Calu3 (cell line): ENCODE data around the gene OR5B21. TPM values are rescaled to one million over a fixed set of nuclear protein-coding genes. Genes with fewer than 3 reads are reported as not detected.

Experiments
- BruUV-seq: library from RNA; stranded (reverse); fragments of 400-500 nt; replicated peaks from 2 replicates; lab custom pipeline; 2021; lab: Mats Ljungman, UMichigan
- CTCF ChIA-PET: fragments of 300-600 bp; sonication (Branson Sonifier 250); formaldehyde crosslinking; loops from one replicate; lab custom pipeline; 2022; ENCODE audit warnings: antibody characterized with exemption; lab: Charles Lee
- DNase-seq: peaks from one replicate; pipeline ENCODE4 v3.0.0; 2022
- H3K27ac Mint-ChIP-seq: one replicate; pipeline ENCODE4 v1.8.0; 2022; ENCODE audit warnings: mixed read lengths; ENCODE audit not compliant: unreplicated experiment
- H3K27me3 Mint-ChIP-seq: one replicate; pipeline ENCODE4 v1.8.0; 2022; ENCODE audit warnings: mixed read lengths; ENCODE audit not compliant: unreplicated experiment
- H3K36me3 Mint-ChIP-seq: one replicate; pipeline ENCODE4 v1.8.0; 2022; ENCODE audit warnings: mild to moderate bottlenecking, moderate library complexity, mixed read lengths; ENCODE audit not compliant: insufficient read depth, unreplicated experiment
- H3K4me1 Mint-ChIP-seq: one replicate; pipeline ENCODE4 v1.8.0; 2022; ENCODE audit warnings: mild to moderate bottlenecking, low read depth, mixed read lengths; ENCODE audit not compliant: unreplicated experiment
- H3K4me3 Mint-ChIP-seq: one replicate; pipeline ENCODE4 v1.8.0; 2022; ENCODE audit warnings: mild to moderate bottlenecking, low read depth, moderate library complexity, mixed read lengths; ENCODE audit not compliant: unreplicated experiment
- H3K9me3 Mint-ChIP-seq: one replicate; pipeline ENCODE4 v1.8.0; 2022; ENCODE audit warnings: low read depth, mixed read lengths; ENCODE audit not compliant: unreplicated experiment
- CTCF ChIP-seq: fragments of 200-600 bp; IDR thresholded peaks from one replicate; pipeline ENCODE4 v1.8.0; 2022; ENCODE audit warnings: antibody characterized with exemption; ENCODE audit not compliant: unreplicated experiment
- intact Hi-C: fragments of 100-400 bp; cut with micrococcal nuclease; formaldehyde crosslinking; loops from one replicate; pipeline ENCODE4 v1.10.0; 2022; ENCODE audit not compliant: unreplicated experiment
- total RNA-seq: library from RNA; stranded (reverse); gene quantifications from 2 replicates; pipeline ENCODE4 v1.2.3, GENCODE V29; 2022

OR5B21 gene
- total RNA-seq, 1 experiment from 2014 or later: not detected

- intact Hi-C loops: no loop called here
- CTCF ChIA-PET: interaction anchor here (0.6 kb wide), 1 partner anchor 915 kb away, joined by 3 read pairs; no protein-coding TSS in a partner anchor
- Mint-ChIP-seq H3K9me3 (no peaks in the 10 kb centered on the region), H3K27ac (no peak overlapping the region), H3K36me3 (no peaks in the 10 kb centered on the region), H3K4me1 (no peaks in the 10 kb centered on the region), H3K4me3 (no peak overlapping the region), H3K27me3 (no peaks in the 10 kb centered on the region)
- BruUV-seq: no TSS peak
- TF ChIP-seq CTCF: no peak
- no peak for DNase-seq
Measured at GRCh38 chr11:58466293-58466692, 41.6 kb downstream of the OR5B21 start.

- H3K36me3 Mint-ChIP-seq: no peaks in the 10 kb centered on the region
- no peaks in the 10 kb centered on the region for H3K4me1 Mint-ChIP-seq
- TF ChIP-seq CTCF: no peak
- no TSS peak for BruUV-seq
- no peak overlapping the region for H3K27ac Mint-ChIP-seq
- CTCF ChIA-PET: no interaction called here
- no peak overlapping the region for H3K4me3 Mint-ChIP-seq
- no peaks in the 10 kb centered on the region for H3K27me3 Mint-ChIP-seq
- intact Hi-C loops: no loop called here
- H3K9me3 Mint-ChIP-seq: no peaks in the 10 kb centered on the region
- no peak for DNase-seq
Measured at GRCh38 chr11:58465690-58466089, 42.2 kb downstream of the OR5B21 start.

Other genes starting within 250 kb of the OR5B21 start
- gene OR10W1, start 239.8 kb downstream of the OR5B21 start, total RNA-seq: not detected in 2 replicates
- not detected in 2 replicates for gene OR5B17, start 149.0 kb downstream of the OR5B21 start, total RNA-seq
- gene OR5B3, start 101.2 kb downstream of the OR5B21 start, total RNA-seq: not detected in 2 replicates
- not detected in 2 replicates for gene OR5B2, start 80.0 kb downstream of the OR5B21 start, total RNA-seq
- not detected in 2 replicates for gene OR5B12, start 65.9 kb downstream of the OR5B21 start, total RNA-seq
- gene LPXN, start 67.8 kb upstream of the OR5B21 start, total RNA-seq: 4.0 and 6.0 TPM in 2 replicates
- 61.5 and 61.7 TPM in 2 replicates for gene ZFP91, start 71.0 kb upstream of the OR5B21 start, total RNA-seq
- 4.3 and 5.2 TPM in 2 replicates for gene CNTF, start 114.6 kb upstream of the OR5B21 start, total RNA-seq
- not detected in 2 replicates for gene GLYAT, start 223.8 kb upstream of the OR5B21 start, total RNA-seq